NOMO-1 treated with dmso at 0.1 percent for 144 hours (cell line): ENCODE results near the gene PPARG.

Experiments
- DNase-seq: peaks from one replicate; lab custom pipeline; 2025; ENCODE audit not compliant: unreplicated experiment; lab: John Stamatoyannopoulos, UW

The PPARG gene

DNA sequence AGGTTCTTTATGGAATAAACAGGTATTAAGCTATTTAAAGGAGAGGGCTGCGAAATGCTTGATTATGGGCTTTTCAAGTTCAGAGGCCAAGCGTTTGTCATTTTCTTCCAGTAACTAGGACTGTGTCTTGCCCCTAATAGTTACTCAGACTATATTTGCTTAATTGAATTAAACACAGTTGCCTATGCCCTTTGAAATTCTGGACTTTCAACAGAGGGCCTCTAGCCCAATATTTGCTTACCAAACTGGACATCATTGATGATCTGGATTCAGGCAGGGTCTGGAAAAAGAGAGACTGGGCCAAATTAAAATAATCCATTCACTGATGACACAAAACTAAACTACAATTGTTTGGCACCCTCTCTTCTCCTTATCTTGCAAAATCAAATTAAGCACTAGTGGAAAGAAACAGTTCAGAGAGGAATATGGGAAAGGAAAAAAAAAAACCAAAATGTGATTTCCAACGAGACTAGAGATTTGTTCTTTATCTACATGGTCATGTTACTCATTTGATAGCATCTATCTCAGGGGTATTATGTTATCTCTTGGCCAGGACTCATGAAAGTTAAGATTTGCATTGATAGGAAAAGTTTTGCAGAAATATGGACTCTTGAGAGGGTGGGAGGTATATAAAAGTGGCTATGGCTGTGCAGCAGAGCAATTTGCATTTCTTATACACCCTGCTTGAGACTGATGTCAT lies 120.3 kb downstream of the PPARG start:
- DNase-seq = no peak

DNA sequence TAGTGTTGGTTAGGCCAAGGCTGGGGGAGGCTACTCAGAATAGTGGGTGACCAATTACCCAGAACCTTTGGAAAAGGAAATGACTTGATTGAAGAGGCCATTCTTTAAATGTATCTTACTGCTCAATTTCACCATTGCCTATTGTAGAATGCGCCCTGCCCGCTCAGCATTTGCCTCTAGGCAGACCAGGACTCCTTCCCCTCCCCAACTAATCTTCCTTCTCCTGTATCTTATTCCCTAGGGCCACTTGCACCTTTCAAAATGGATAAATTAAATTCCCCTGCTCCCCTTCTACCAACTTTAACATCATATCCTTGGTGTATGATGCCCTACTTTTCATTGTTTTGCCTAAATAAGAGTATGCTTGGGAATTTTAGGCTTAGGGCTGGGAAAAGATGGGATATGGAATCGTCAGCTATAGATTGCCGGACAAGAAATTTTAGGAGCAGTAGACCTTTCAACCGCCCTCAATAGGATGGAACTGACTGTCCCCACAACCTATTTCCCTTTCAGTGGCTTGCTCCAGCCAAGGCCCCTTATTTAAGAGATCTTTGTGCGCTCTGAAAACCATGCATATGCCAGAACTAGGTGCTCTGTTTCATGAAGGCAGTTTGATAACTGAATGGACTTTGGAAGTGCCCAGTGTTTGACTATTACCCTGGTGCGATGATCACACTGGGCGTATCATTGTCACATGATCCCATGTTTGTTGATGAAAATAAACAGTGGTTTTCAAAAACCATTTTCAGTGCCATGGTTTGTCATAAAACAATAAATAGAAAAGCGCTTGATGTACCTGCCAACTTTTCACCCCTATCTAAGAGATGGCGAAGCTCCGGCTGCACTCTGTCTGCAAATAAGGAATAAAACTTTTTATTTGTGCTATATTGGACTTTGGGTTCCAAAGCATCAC lies 121.1 kb downstream of the PPARG start:
- no peak for DNase-seq

DNA sequence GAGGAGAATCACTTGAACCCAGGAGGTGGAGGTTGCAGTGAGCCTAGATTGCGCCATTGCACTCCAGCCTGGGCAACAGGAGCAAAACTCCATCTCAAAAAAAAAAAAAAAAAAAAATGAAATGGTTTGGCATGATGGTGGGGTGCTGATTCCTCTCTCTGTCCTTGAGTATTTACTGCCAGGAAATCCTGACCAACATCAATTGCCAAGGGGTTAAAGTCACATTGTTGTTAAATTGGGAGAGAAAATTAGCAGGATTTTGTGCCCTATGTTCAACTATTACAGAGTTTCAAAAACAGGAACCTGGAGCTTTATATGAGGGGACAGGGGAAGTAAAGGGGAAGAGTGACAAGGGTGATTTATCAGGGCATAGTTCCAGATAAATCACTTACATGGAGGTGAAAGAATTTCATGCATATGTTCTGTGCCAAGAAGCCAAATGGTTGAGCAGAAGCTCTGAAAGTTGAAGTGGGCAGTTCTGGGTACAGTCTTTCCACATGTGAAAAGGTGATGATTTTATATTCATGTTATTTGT lies 124.9 kb downstream of the PPARG start:
- DNase-seq = peak; percentile 86

DNA sequence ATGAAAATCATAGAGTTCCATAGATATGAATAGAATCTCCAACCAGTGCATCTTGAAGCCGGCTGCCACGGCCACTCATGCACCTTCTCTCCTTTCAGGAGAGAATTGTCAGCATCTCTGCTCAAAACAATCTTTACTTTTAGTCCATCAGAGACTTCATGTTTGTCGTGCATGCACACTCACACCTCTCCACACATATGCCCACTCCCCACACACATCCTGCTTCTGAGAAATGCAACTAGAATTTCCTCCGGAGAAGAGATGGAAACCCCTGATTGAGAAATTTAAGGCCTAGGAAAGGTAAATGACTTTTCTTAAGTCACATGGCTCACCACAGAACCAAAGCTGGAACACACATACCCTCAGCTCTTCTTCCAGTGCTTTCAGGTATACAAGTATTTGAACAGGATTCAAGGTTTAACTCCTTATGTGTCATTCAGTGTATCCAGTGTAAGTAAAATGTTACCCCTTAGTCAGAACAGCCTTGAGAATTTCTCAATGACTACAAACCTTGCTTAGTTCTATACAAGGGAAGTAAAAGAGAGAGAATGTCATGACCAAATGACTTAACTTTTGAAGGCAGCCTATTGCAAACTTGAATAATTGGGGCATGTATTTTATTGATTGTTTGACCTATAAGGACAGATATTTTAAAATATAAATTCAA lies 126.3 kb downstream of the PPARG start:
- DNase-seq = no peak

DNA sequence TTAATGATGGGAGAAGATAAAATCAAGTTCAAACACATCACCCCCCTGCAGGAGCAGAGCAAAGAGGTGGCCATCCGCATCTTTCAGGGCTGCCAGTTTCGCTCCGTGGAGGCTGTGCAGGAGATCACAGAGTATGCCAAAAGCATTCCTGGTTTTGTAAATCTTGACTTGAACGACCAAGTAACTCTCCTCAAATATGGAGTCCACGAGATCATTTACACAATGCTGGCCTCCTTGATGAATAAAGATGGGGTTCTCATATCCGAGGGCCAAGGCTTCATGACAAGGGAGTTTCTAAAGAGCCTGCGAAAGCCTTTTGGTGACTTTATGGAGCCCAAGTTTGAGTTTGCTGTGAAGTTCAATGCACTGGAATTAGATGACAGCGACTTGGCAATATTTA lies 127.9 kb downstream of the PPARG start:
- DNase-seq = no peak

DNA sequence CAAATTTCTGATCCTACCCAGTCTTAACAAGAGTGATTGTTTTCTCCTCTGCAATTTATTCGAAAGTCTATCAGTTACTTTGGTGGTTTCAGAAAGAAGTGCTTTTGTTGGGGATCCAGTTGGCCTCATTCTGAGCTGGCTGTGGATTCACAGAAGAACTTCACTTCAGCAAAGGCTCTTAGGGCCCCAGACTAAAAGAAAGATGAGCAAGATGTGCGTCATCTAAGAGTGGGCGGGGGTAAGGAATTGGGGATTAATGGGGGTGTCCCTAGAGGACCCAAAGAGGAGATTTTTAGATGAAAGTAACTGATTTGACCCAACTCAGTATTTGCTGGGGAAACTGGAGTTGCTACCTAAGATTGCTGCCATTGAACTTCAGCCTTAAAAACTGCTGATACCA lies 131.5 kb downstream of the PPARG start:
- DNase-seq = no peak

DNA sequence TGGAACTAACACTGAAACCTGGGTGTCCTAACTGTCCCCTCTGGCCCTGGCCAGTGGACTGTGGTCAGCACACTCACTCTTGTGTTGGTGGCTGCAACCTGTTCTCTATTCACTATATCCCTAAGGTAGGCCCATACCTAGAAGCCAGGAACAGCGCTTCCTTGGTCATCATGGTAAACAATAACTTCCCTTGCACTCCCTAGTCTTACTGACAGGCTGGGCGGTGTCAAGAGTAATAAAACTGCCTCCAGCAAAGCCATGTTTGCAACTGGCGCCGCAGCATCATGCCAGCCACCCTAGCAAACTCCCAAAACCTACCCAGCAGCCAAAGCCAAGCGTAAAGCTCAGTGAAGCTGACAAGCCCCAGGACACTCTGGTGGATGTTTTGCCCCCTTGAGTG lies 132.3 kb downstream of the PPARG start:
- DNase-seq = no peak

DNA sequence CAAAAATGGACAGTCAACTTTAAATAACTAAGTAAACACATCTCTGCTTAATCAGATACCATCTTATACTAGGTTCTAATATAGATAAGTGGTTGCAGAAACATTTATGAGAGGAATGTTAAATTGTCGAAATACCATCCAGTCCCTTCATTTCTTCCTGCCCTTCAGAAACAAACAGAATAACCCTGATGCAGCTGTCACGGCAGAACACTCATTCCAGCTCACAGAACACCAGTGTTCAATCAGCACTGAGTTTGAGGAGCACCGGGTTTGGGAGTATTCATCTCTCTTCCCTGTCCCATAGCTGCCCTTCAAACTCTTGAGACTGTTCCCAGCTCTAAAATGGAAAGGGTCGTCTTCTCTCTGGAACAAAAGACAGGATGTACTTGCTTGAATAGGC lies 134.3 kb downstream of the PPARG start:
- DNase-seq = no peak

DNA sequence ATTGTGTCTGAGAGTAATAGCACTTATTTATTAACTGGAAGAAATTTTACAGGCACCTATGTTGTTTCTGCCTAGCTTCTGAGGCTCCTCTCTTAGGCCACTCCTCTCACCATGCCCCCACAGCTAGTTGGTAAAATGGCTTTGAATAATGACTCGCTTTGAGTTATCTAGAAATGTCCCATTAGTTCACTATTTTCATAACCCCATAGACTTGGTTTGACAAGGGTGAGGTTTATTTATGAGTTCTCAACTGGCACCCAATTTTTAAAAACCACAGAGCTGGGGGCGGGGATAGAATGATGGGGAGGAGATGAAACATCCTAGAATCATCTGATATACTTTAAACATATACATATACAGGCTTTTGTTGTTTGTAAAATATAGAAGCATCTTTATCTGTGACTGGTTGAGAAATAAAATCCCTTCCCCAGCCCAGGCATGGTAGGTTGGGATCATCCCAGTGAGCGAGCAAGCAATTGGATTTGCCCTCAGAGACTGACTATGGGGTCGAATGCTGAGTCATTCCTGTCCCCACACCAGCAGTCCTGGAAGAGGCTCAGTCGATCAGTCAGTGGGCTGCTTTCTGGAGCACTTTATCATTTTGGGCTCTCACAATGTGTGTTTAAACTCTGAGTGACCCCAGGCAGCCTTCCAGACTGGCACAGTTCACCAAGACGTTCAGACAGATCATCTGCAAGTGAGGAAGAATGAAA lies 135.2 kb downstream of the PPARG start:
- DNase-seq = no peak

DNA sequence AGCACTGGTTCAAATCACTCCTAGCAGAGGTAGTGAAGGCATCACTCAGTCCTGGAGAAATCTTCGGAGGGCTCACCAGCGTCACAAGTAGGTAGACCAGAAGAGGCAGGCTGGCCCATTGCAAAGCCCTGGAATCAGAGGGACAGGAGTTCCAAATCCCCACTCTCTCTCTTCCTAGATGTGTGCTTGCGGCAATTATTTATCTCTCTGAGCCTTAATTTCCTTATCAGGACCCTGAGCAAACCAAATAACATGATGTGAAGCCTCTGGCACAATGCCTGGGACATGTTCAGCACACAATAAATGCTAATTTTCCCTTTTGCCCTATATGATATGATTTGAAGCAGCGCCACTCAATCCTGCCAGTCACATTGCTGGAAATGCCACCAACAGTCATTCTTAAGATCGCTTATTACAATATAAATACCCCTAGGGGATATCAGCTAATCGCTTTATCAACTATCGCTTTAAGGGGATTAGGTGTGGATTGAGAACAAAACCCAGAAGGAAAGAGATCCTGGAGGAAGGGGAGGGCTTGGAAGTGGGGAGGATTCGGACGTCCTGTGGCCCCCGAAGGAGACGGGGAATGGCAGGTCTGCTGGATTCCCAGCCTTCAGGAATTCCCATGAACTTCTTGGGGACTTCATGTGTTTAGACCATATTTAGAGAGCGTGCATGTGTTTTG lies 135.9 kb downstream of the PPARG start:
- DNase-seq = no peak

DNA sequence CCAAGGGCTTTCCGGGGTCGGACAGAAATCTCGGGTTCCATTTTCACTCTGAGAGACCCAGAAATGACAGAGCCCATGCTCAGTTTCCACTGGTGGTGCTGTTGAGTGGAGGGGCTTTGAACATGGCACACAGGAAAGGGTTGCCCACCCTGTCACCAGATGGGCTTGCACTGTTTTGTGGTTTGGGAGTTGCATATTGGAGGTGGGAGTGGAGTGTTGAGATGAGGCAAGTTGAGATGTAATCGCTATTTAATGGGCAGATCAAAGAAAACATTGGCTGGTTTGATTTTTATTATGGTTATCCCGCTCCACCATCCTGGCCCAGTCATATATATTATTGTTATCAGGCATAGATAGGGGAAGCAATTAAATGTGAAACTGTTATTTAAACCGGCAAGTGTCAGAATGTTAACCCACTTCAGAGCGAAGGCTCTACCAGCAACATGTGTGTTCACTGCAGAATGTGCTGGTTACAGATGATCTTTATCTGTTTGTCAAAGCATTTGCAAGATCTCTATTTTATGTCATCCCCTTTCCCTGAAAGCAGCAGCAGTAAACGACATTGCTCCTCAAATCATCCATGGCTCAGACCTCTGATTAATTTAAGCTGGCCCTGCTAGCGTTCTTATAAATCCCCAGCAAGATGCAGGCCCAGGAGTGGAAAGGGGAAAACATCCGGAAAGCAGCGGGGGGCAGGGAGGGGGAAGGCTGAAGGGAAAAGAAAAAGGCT lies 137.1 kb downstream of the PPARG start:
- no peak for DNase-seq

DNA sequence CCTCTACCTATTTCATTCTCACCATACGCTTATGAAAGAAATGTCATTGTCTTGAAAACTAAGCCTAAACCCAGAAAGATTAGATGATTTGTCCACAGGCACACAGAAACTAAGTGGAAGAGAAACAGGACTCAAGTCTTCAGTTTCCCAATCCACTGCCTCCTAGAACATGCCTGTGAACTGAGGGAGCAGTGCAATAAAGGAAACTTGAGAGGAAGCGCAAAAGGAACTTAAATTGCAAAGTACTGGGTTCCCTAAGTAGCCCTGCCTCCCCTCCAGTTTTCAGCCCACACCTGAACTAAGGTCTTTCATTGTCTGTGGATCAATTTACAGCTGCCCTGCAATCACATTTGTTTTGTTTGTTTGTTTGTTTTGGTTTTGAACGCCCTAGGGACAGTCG lies 138.7 kb downstream of the PPARG start:
- peak; percentile 37 for DNase-seq

DNA sequence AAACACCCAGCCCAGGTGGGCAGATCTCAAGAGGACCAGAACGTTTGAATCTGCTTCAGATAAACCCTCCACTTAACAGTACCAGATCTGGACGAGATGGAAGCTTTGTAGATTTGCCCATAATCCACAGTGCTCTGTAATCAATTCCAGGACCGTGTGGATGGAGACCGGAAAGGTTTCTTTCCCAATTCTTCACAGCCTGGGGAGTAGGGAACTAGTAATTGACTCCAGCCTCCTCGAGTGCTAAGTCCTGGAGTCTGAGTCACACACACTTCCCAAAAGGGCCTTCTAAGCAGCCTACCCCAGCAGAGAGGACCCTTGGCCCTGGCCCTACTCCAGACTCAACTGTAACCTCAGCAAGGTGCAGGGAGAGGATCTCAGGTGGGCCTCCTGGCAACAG lies 139.3 kb downstream of the PPARG start:
- no peak for DNase-seq

DNA sequence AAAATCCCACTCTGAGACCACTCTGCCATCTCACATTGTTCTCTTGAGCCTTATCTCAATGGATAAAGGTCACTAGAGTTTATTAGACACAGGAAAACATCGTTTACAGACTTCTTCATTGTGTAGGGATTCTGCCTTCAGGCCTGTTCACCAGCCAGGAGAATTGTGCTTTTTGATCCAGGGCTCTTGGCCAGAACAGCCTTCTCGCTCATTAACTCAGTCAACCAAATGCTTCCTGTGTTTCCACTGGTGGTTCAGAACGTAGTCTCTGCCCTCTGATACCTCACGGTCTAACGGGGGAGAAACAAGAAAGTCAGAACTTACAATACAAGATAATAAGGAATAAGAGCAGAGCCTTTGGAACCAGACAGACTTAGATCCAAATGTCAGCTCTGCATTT lies 141.2 kb downstream of the PPARG start:
- no peak for DNase-seq

DNA sequence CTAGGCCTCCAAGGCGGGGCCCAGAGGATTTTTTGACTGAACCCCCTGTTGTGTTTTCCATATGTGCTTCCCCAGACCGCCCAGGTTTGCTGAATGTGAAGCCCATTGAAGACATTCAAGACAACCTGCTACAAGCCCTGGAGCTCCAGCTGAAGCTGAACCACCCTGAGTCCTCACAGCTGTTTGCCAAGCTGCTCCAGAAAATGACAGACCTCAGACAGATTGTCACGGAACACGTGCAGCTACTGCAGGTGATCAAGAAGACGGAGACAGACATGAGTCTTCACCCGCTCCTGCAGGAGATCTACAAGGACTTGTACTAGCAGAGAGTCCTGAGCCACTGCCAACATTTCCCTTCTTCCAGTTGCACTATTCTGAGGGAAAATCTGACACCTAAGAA lies 145.0 kb downstream of the PPARG start:
- no peak for DNase-seq

DNA sequence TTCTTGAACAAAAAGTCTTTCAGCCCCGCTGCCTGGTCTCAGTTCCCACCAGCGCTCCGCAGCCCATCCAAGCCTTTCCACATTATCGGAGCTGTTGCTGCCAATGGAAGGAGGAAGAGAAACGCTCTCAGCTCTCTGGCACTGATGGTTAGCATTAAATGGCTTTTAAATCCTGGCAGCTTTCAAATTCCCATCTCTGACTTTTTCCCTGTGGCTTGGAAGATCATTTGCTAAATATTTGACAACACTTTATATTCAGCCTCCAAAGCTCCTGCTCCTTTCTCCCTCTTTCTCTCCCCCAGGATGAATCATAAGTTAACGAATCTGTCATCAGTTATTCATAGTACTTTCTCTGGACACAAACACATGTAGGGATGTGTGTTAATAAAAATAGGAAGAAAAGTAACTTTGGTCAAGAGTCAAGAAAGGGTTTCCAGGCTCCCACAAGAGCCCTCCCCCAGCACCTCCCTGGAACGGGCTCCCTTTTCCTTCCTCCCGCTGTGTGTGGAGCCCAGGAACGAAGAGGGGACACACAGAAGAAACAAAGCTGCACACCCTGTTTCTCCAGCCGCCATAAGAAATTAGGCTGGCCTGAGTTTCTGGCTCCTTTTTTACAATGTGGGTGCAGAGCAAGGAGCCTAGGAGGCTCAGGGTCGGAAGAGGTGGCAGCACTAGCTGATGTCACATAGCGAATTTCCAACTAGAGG lies 147.8 kb downstream of the PPARG start:
- DNase-seq = no peak

DNA sequence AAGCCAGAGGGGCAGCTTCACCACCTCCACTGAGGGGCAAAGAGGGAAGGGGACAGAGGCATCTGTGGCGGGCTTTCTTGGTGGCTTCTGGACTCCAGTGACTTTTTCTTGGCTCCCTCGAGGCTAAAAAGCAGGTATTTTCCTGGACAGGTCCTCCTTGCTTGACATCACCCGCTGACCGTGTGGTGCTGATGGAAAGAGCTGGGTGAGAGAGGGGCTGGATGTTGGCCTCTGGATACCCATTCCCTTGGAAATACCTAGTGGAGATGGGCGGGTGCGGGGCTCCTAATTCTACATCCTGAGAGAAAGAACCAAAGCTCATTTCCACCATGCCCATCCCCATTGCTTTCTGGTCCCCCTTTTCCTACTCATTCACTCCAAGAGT lies 148.3 kb downstream of the PPARG start:
- no peak for DNase-seq

DNA sequence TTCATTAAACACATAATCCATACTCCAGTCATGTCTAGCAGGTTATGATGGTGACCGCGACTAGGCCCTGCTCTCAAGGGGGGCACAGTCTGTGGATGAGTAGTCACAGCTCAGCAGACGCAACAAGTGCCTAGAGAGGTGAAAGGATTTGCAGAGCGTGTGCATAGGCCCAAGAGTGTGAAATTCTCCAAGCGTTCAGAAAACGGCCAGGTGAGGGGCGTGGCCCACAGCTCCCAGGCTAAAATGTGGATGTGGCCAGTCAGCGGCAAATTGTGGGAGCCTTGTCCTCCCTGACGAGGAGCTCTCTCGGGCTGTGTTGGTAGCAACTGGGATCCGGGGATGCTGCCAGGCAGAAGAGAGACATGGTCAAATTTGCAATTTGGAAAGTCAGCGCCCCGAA lies 149.0 kb downstream of the PPARG start:
- no peak for DNase-seq

DNA sequence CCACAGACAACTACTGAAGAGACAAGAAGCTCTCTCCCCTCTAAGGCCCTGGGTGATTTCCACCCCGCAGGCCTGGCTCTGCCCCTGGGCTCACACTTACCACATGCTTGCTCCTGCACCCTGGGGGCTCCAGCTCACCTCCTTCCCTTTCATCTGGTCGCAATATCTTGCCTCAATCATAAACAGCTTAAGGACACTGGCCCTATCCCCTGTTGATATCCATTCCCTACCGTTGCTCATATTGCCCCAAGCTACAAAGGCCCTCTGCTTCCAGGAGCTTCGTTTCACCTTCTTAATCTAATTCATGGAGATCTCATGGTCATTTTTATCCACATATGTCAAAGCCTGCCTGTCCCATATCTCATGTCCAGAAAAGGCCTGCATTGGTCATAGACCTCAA lies 149.4 kb downstream of the PPARG start:
- DNase-seq = no peak
